Thyroid gland (tissue), 4 donors: Measurements from ENCODE around the gene UBTD1. TPM values are rescaled to one million over a fixed set of nuclear protein-coding genes. Genes with fewer than 3 reads are reported as not detected.

Experiments
- DNase-seq, 2 donors: peaks; one replicate each; pipeline ENCODE4 v3.0.0-alpha.2; 2019
- H3K27ac ChIP-seq, 3 donors: fragments of 200-600 bp; sonication (generic); 1 replicate in 2 of 3; 2 replicates in 1 of 3; pipeline ENCODE4 v1.5.1; 2016 to 2019; ENCODE audit warnings: mild to moderate bottlenecking in 1 of 3, moderate library complexity in 1 of 3
- H3K27me3 ChIP-seq: fragments of 200-600 bp; sonication (generic); one replicate; pipeline ENCODE4 v1.5.1; 2019
- H3K36me3 ChIP-seq, 2 donors: fragments of 200-600 bp; sonication (generic); one replicate each; pipeline ENCODE4 v1.5.1; 2016 to 2019
- H3K4me1 ChIP-seq, 2 donors: fragments of 200-600 bp; sonication (generic); one replicate each; pipeline ENCODE4 v1.5.1; 2017 to 2019
- H3K4me3 ChIP-seq, 3 donors: fragments of 200-600 bp; sonication (generic); replicated peaks in 1 of 3; 1 replicate in 2 of 3; 2 replicates in 1 of 3; pipeline ENCODE4 v1.5.1; 2016; ENCODE audit warnings: mild to moderate bottlenecking in 1 of 3
- H3K9me3 ChIP-seq: fragments of 200-600 bp; sonication (generic); one replicate; pipeline ENCODE4 v1.5.1; 2017
- POLR2A ChIP-seq, 2 donors: fragments of 450-650 bp; IDR thresholded peaks; one replicate each; pipeline ENCODE4 v1.6.1; 2017; ENCODE audit warnings: antibody characterized with exemption in 2 of 2, mild to moderate bottlenecking in 2 of 2, moderate library complexity in 1 of 2
- WGBS, 2 donors: methylation state at CpG; one replicate each; pipeline ENCODE4 v1.1.5; 2017; 5-methylcytosine and 5-hydroxymethylcytosine counted together
- intact Hi-C: fragments of 100-400 bp; cut with DNase I; formaldehyde crosslinking; loops from one replicate; pipeline ENCODE4 v1.15.1; 2023
- total RNA-seq, 4 donors: library from RNA; depleted of rRNA; stranded (reverse); fragments of >200 nt; gene quantifications; one replicate each; pipeline ENCODE4 v1.2.3, GENCODE V29; 2016
- TF ChIP-seq, protein P1 (sequence below), 6 experiments: fragments of 200-600 bp in 3 of 6; fragments of 450-650 bp in 3 of 6; sonication (generic) in 3 of 6; IDR thresholded peaks; one replicate each; pipeline ENCODE4 v1.5.1; 2016 to 2019; ENCODE audit warnings: antibody characterized with exemption in 6 of 6, mild to moderate bottlenecking in 2 of 6, inconsistent platforms in 1 of 6, moderate library complexity in 1 of 6

The UBTD1 gene
- total RNA-seq, 4 donors from 2014 or later = 7.8 to 27.8 (median 20.0) TPM

DNA sequence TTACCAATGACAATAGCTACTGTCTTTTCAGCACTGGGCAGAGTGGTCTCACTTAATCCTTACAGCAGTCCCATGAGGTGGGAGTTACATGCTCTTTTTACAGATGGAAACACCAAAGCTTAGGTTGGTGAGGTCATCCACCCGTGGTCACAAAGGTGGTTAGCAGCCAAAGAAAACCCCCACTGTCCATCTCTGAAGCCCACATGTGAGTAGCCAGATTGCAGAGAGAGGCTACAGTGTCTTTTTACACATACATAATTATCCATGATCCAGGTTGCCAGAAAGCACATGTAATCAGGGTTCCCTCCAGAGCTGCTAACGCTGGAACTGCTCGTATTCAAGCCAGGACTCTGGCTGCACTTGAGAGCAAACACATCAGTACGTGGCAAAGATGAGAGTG is 49.2 kb downstream of the UBTD1 start:
- Histone ChIP-seq H3K27me3 (no peaks in the 10 kb centered on the region), H3K27ac (no peak overlapping the region), H3K4me1 (peaks cover 5 to 26% of the 10 kb centered on the region in 2 donors), H3K4me3 (no peak overlapping the region), H3K9me3 (no peaks in the 10 kb centered on the region), H3K36me3 (no peaks in the 10 kb centered on the region)
- TF ChIP-seq POLR2A (IDR thresholded peaks at IDR 0.05) = no peak
- TF ChIP-seq, protein P1, sequence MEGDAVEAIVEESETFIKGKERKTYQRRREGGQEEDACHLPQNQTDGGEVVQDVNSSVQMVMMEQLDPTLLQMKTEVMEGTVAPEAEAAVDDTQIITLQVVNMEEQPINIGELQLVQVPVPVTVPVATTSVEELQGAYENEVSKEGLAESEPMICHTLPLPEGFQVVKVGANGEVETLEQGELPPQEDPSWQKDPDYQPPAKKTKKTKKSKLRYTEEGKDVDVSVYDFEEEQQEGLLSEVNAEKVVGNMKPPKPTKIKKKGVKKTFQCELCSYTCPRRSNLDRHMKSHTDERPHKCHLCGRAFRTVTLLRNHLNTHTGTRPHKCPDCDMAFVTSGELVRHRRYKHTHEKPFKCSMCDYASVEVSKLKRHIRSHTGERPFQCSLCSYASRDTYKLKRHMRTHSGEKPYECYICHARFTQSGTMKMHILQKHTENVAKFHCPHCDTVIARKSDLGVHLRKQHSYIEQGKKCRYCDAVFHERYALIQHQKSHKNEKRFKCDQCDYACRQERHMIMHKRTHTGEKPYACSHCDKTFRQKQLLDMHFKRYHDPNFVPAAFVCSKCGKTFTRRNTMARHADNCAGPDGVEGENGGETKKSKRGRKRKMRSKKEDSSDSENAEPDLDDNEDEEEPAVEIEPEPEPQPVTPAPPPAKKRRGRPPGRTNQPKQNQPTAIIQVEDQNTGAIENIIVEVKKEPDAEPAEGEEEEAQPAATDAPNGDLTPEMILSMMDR (IDR thresholded peaks at IDR 0.05) = no peak
- WGBS, 2 donors = 71 to 84% methylated on average over 4 of the region's 4 CpGs
- no peak for DNase-seq
- intact Hi-C loops = no loop called here

DNA sequence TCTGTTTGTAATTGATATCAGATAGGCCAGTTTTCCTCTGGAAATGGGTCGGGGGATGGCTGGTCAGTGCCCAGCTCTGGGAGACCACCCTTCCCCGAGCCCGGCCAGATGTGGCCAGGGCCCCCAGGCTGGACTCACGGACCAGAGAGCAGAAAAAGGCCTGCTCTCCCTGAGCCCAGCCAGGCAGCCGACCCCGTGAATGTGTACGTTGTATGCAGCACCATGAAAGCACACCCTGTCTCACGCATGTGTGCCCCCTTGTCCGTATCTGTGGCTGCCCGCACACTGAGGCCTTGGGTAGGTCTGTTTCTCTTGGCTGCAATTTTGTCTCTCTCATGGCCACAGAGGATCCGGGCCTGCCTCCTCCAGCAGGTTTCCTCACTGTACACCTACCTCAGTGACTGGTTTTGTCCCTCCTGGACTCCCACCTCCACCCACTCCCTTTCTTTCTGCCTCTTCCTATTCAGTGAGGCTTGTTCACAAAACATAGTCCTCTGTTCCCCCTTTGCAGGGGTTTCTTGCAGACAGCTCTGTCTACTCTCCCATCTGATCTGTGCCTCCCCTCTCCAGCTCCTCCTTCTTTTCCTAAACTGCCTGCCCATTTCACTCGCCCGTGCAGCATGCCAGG is 50.2 kb downstream of the UBTD1 start:
- no peaks in the 10 kb centered on the region for H3K36me3 ChIP-seq
- intact Hi-C loops = no loop called here
- no peaks in the 10 kb centered on the region for H3K9me3 ChIP-seq
- no peak for DNase-seq
- TF ChIP-seq POLR2A (IDR thresholded peaks at IDR 0.05) = no peak
- TF ChIP-seq, protein P1 (IDR thresholded peaks at IDR 0.05) = no peak
- WGBS, 2 donors = 94% methylated on average over 9 to 13 of the region's 13 CpGs
- H3K4me3 ChIP-seq = no peak overlapping the region
- no peak overlapping the region for H3K27ac ChIP-seq
- peaks cover 0 to 26% of the 10 kb centered on the region in 2 donors for H3K4me1 ChIP-seq
- no peaks in the 10 kb centered on the region for H3K27me3 ChIP-seq

DNA sequence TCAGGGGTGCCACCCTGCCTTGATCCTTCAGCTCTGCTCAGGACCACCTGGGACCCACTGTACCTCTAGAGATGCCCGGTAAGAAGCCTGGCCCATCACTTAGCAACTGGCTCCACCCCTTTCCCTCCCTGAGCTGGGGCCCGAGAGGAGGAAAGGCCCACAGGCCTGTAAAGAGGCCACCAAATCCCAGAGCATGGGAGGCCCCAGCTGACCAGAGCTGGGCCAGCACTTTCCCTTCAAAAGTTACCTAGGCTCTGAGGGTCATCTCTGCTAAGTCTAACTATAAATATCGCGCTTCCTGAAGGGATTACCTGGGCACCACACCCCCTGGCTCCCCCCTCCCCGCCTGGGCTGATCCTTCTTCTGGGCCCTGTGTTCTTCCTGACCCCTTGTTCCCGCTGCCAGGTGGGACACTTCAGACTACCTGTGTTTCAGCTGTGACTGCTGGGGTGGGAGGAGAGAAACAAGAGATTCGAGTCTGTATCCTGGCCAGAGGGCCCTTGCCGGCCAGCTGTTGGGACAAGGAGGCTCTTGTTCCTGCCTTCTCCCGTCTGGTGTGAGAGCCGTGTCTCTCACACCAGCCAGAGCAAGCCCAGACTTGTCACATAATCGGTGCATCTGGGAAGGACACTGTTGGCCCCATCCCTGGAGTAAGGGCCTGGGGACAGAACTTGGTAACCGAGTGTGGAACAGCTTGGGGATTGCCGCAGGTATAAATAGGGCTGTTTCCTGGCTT is 51.0 kb downstream of the UBTD1 start:
- H3K4me1 ChIP-seq = peaks cover 0 to 26% of the 10 kb centered on the region in 2 donors
- H3K4me3 ChIP-seq = no peak overlapping the region
- intact Hi-C loops = loop anchor here (5.0 kb wide), 1 partner anchor 82 kb away; no protein-coding TSS in a partner anchor
- H3K27me3 ChIP-seq = no peaks in the 10 kb centered on the region
- DNase-seq = peak; percentile 61 to 70
- no peak for TF ChIP-seq POLR2A (IDR thresholded peaks at IDR 0.05)
- TF ChIP-seq, protein P1 (IDR thresholded peaks at IDR 0.05) = no peak
- no peaks in the 10 kb centered on the region for H3K9me3 ChIP-seq
- WGBS, 2 donors = 36 to 54% methylated on average over 10 to 13 of the region's 13 CpGs
- no peaks in the 10 kb centered on the region for H3K36me3 ChIP-seq
- peak overlapping the region; percentile 37 to 69 (median 38) for H3K27ac ChIP-seq

DNA sequence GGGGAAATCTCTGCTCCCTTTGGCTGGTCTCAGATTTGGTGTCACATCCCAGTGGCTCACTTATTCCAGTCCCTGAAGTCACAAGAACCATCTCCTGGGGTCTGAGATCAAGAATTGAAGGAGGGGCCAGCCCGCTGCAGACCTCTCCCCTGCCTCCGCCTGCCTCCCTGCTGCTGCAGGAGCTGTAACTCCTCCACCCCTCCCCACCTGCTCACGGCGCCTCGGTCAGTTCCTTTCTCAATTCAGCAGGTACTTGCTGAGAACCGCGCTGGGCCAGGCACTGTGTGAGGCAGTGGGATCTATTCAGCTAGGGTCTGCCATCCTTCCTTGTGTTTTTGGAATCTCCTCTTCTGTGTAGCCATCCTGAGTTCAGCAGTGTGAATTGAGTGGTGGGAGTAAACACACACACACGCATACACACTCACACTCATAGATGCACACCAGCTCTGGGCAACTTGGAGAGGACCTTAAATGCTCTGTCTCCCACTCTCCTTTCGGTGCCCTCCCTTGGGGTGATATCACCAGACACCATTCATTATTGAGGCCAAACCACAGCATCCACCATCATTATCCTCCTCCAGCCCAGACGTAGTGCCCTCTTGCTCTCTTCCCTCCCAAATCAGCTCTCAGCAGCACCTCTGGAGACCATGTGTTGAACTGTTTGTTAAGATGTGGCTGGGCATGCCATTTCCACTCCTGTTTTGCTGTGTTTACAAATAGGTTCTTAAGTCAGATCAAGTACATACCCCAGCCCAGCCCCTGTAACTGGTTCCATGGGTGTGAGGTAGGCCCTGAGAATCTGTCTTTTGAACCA is 51.8 kb downstream of the UBTD1 start:
- Histone ChIP-seq H3K27ac (peak overlapping the region; percentile 37 to 69 (median 38)), H3K9me3 (no peaks in the 10 kb centered on the region), H3K36me3 (no peaks in the 10 kb centered on the region), H3K4me3 (no peak overlapping the region), H3K4me1 (peaks cover 0 to 26% of the 10 kb centered on the region in 2 donors), H3K27me3 (no peaks in the 10 kb centered on the region)
- intact Hi-C loops = loop anchor here (5.0 kb wide), 1 partner anchor 83 kb away; no protein-coding TSS in a partner anchor
- no peak for DNase-seq
- WGBS, 2 donors = 77 to 81% methylated on average over 9 to 10 of the region's 10 CpGs
- TF ChIP-seq, protein P1 (IDR thresholded peaks at IDR 0.05) = no peak
- TF ChIP-seq POLR2A (IDR thresholded peaks at IDR 0.05) = no peak
